T-cell (primary cell): ENCODE data around the gene ITPRIP. TPM values are rescaled to one million over a fixed set of nuclear protein-coding genes. Genes with fewer than 3 reads are reported as not detected.

Experiments
- ATAC-seq, 4 experiments: fragments of 200-7000 bp in 3 of 4; fragments of 150-1000 bp in 1 of 4; cut with Tn5 transposase; replicated peaks in 1 of 4; 1 replicate in 3 of 4; 2 replicates in 1 of 4; pipeline ENCODE4 v1.10.0; 2021; ENCODE audit warnings: moderate library complexity in 3 of 4, mild to moderate bottlenecking in 2 of 4, moderate number of reproducible peaks in 1 of 4
- CTCF ChIA-PET, 2 donors: fragments of 300-600 bp; sonication (Branson Sonifier 250); formaldehyde crosslinking; loops; one replicate each; lab custom pipeline; 2022; ENCODE audit warnings: antibody characterized with exemption in 2 of 2; lab: Charles Lee
- POLR2A ChIA-PET, 2 donors: fragments of 300-600 bp; sonication (Branson Sonifier 250); formaldehyde crosslinking; loops; one replicate each; lab custom pipeline; 2022; ENCODE audit warnings: antibody characterized with exemption in 2 of 2; lab: Charles Lee
- DNase-seq, 35 experiments: peaks; one replicate each; pipeline versions ENCODE4 v3.0.0 to v3.0.0-alpha.2; 2013 to 2023
- H3K27ac ChIP-seq: one replicate; pipeline ENCODE4 v1.5.1; 2013; ENCODE audit warnings: low read length
- H3K27me3 ChIP-seq, 2 experiments: replicated peaks in 1 of 2; 1 replicate in 1 of 2; 2 replicates in 1 of 2; pipeline versions ENCODE4 v1.6.1 to v1.7.0; 2013; ENCODE audit warnings: low read length in 1 of 2, mixed read lengths in 1 of 2; ENCODE audit not compliant: control insufficient read depth in 2 of 2, insufficient read depth in 2 of 2; ENCODE audit errors: extremely low read depth in 1 of 2
- H3K36me3 ChIP-seq, 2 donors: 1 replicate in 1 of 2; 2 replicates in 1 of 2; pipeline versions ENCODE4 v1.6.1 to v1.7.0; 2013; ENCODE audit warnings: low read length in 1 of 2; ENCODE audit not compliant: control insufficient read depth in 2 of 2, insufficient read depth in 1 of 2; ENCODE audit errors: extremely low read depth in 1 of 2
- H3K4me1 ChIP-seq, 2 experiments: 1 replicate in 1 of 2; 2 replicates in 1 of 2; pipeline versions ENCODE4 v1.6.1 to v1.7.0; 2013; ENCODE audit warnings: low read length in 2 of 2, mixed read lengths in 1 of 2; ENCODE audit not compliant: insufficient read depth in 2 of 2, control insufficient read depth in 1 of 2; ENCODE audit errors: extremely low read depth in 1 of 2
- H3K4me3 ChIP-seq, 2 donors: 1 replicate in 1 of 2; 2 replicates in 1 of 2; pipeline versions ENCODE4 v1.5.1 to v1.7.0; 2013; ENCODE audit warnings: mild to moderate bottlenecking in 2 of 2, low read length in 1 of 2, moderate library complexity in 1 of 2; ENCODE audit not compliant: control insufficient read depth in 1 of 2; ENCODE audit errors: extremely low read depth in 1 of 2
- H3K9me3 ChIP-seq: 2 replicates; pipeline ENCODE4 v1.7.0; 2013
- H3K27ac Mint-ChIP-seq, 2 donors: one replicate each; pipeline ENCODE4 v1.8.0; 2020 to 2021; ENCODE audit warnings: mild to moderate bottlenecking in 2 of 2, mixed read lengths in 2 of 2
- H3K27me3 Mint-ChIP-seq, 2 donors: one replicate each; pipeline ENCODE4 v1.8.0; 2021 to 2022; ENCODE audit warnings: mixed read lengths in 2 of 2
- H3K36me3 Mint-ChIP-seq: one replicate; pipeline ENCODE4 v1.8.0; 2021; ENCODE audit warnings: mixed read lengths
- H3K4me1 Mint-ChIP-seq, 3 donors: one replicate each; pipeline ENCODE4 v1.8.0; 2020 to 2022; ENCODE audit warnings: mixed read lengths in 3 of 3, mild to moderate bottlenecking in 1 of 3
- H3K4me3 Mint-ChIP-seq, 3 donors: one replicate each; pipeline ENCODE4 v1.8.0; 2020 to 2022; ENCODE audit warnings: mild to moderate bottlenecking in 3 of 3, mixed read lengths in 3 of 3, moderate library complexity in 3 of 3
- H3K9me3 Mint-ChIP-seq, 3 donors: one replicate each; pipeline ENCODE4 v1.8.0; 2020 to 2022; ENCODE audit warnings: mixed read lengths in 3 of 3
- WGBS: methylation state at CpG from one replicate; pipeline ENCODE4 v1.1.5; 2013; ENCODE audit warnings: missing lambda C conversion rate; ENCODE audit not compliant: insufficient coverage; 5-methylcytosine and 5-hydroxymethylcytosine counted together
- total RNA-seq, 35 experiments: library from RNA in 6 of 35; stranded (reverse) in 6 of 35; fragments of 120-200 nt in 1 of 35; gene quantifications; one replicate each; pipeline versions ENCODE4 v1.2.1 to v1.2.4 and lab custom pipeline; 2013 to 2026

Gene ITPRIP
- total RNA-seq, 5 donors from 2014 or later (not counting 1 experiment from before 2014, with no cell fraction given), result 16.9 to 98.5 (median 25.0) TPM

DNA sequence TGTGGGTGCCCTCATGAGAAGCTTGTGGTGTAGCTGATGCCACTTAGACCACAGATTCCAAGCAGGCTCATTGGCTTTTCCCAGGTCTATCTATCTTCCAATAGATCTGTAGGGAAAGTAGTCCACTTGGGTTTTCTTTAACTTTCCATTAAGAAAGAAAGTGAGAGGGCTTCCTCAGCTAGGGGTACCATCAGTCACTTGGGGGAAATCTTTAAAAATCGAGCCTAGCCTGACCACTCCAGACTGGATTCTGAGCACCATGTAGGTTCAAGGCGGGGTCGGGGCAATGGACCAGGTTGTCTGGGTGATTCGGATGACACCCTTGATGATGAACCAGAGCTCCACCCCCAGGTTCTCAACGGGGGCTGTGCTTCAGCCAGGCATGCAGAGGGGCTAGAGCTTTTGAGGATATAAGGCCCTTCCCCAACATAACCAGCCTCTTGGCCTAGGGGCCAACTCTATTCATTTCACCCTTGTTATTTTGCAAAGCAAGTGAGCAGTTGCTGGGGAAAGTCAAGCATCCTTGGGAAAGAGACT lies 27.0 kb downstream of the ITPRIP start:
- Mint-ChIP-seq H3K27ac (peak overlapping the region; percentile 28 to 70), H3K36me3 (peaks cover 27% of the 10 kb centered on the region), H3K4me1 (peaks cover 58 to 61% (median 61%) of the 10 kb centered on the region in 3 donors), H3K4me3 (no peak overlapping the region), H3K27me3 (no peaks in the 10 kb centered on the region), H3K9me3 (no peaks in the 10 kb centered on the region)
- no peaks in the 10 kb centered on the region for H3K27me3 ChIP-seq
- H3K9me3 ChIP-seq, result no peaks in the 10 kb centered on the region
- ATAC-seq, result no peak
- ChIA-PET CTCF (interaction anchor here (0.9 to 2.3 kb wide), 4 partner anchors 16 to 40 kb away, joined by 3 to 8 read pairs (median 6); no protein-coding TSS in a partner anchor), POLR2A (no interaction called here)
- DNase-seq, result no peak
- no peak overlapping the region for H3K4me3 ChIP-seq
- H3K27ac ChIP-seq, result no peak overlapping the region
- peaks cover 43 to 45% of the 10 kb centered on the region in 2 experiments for H3K4me1 ChIP-seq
- H3K36me3 ChIP-seq, result peaks cover 22 to 54% of the 10 kb centered on the region in 2 donors
- WGBS, result 94% methylated on average over 4 of the region's 5 CpGs

DNA sequence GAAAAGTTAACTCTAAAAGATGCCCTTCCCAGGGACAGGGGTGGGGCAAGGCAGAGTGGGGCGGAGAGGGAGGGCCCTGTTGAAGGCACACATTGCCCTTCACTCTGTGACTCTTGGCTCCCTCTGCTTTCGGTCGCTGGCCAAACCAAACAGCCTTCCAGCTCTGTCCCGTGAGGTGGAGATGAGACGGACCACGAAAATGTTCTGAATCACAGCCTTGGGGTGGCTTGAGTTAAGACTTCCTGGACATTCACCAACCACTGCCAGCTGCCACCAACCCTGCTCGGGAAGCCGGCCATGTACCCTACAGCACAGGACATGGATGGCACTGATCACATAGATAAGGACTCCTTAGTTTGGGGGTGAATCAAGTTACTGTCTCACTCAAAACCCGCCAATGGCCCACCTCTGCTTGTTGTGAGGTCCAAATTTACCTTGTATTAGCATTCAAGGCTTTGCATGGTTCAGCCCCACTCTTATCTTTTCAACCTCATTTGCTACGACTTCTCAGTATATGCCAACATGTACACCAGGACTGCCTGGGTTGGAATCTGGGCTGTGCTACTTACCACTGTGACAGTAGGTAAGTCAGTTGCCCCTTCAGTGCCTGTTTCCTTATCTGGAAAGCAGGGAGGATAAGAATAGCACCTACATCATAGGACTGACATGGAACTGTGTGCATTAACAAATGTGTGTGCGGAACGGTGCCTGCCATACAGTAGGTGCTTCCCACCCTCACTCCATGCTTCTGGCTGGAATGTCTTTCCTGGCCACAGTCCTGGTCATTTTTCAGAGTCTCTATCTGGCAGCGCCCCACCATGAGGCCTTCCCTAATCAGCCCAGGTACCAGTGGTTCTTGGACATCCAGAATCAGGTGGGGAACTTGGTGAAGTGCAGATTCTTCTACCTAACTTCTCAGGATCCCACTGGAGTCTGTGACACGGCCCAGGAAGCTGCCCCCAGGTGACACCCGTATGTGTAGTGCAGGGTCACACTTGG lies 28.0 kb downstream of the ITPRIP start:
- 98% methylated on average over 4 of the region's 15 CpGs for WGBS
- no peak overlapping the region for H3K27ac ChIP-seq
- no peaks in the 10 kb centered on the region for H3K27me3 Mint-ChIP-seq
- no peaks in the 10 kb centered on the region for H3K27me3 ChIP-seq
- peak overlapping the region; percentile 55 to 56 for H3K27ac Mint-ChIP-seq
- H3K9me3 Mint-ChIP-seq, result no peaks in the 10 kb centered on the region
- H3K4me3 Mint-ChIP-seq, result peak overlapping the region in 1 of 3 donors; percentile 65
- H3K9me3 ChIP-seq, result no peaks in the 10 kb centered on the region
- peaks cover 22 to 44% of the 10 kb centered on the region in 2 donors for H3K36me3 ChIP-seq
- no peak overlapping the region for H3K4me3 ChIP-seq
- ChIA-PET POLR2A (no interaction called here), CTCF (interaction anchor here in 1 of 2 donors (0.7 to 2.3 kb wide), 4 partner anchors 15 to 41 kb away, joined by 3 to 8 read pairs (median 3); no protein-coding TSS in a partner anchor)
- ATAC-seq (no peak), DNase-seq (peak in 1 of 35 experiments; percentile 12)
- H3K36me3 Mint-ChIP-seq, result peaks cover 21% of the 10 kb centered on the region
- peaks cover 50 to 55% of the 10 kb centered on the region in 2 experiments for H3K4me1 ChIP-seq
- H3K4me1 Mint-ChIP-seq, result peaks cover 67 to 70% (median 69%) of the 10 kb centered on the region in 3 donors

DNA sequence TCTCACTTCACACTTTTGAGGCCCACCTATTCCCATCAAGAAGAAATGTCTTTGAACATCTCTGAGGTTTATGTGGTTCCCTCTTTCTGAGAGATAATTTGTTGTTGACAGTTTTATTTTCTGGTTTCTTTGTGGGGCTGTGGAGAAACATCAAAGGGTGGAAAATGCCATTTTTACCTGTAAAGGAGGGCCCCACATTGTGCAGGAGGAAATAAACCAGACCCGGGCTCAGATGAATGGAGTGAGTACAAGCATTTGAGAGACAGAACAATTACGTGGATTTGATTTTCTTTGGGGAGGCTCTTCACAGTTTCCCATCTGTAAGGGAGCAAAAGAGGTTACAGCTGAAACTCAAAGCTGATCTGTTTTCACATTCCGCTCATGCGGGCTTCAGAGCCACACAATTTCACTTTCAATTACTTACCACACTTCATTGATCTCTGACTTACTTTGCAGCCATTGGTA lies 29.8 kb downstream of the ITPRIP start:
- peaks cover 18 to 26% of the 10 kb centered on the region in 2 donors for H3K36me3 ChIP-seq
- DNase-seq (peak in 10 of 35 experiments; percentile 23 to 58 (median 36)), ATAC-seq (peak; percentile 59 to 72 (median 67))
- H3K4me3 ChIP-seq, result no peak overlapping the region
- Mint-ChIP-seq H3K27ac (peak overlapping the region; percentile 75 to 83), H3K36me3 (peaks cover 18% of the 10 kb centered on the region), H3K4me3 (peak overlapping the region; percentile 52 to 65 (median 53)), H3K9me3 (no peaks in the 10 kb centered on the region), H3K4me1 (peaks cover 81 to 84% (median 83%) of the 10 kb centered on the region in 3 donors), H3K27me3 (no peaks in the 10 kb centered on the region)
- 0% methylated on average over 4 of the region's 4 CpGs for WGBS
- H3K4me1 ChIP-seq, result peaks cover 61 to 72% of the 10 kb centered on the region in 2 experiments
- no peaks in the 10 kb centered on the region for H3K27me3 ChIP-seq
- ChIA-PET POLR2A (no interaction called here), CTCF (interaction anchor here (1.5 to 4.6 kb wide), 3 partner anchors 15 to 42 kb away, joined by 5 to 89 read pairs (median 67); no protein-coding TSS in a partner anchor)
- H3K9me3 ChIP-seq, result no peaks in the 10 kb centered on the region
- H3K27ac ChIP-seq, result peak overlapping the region; percentile 21

DNA sequence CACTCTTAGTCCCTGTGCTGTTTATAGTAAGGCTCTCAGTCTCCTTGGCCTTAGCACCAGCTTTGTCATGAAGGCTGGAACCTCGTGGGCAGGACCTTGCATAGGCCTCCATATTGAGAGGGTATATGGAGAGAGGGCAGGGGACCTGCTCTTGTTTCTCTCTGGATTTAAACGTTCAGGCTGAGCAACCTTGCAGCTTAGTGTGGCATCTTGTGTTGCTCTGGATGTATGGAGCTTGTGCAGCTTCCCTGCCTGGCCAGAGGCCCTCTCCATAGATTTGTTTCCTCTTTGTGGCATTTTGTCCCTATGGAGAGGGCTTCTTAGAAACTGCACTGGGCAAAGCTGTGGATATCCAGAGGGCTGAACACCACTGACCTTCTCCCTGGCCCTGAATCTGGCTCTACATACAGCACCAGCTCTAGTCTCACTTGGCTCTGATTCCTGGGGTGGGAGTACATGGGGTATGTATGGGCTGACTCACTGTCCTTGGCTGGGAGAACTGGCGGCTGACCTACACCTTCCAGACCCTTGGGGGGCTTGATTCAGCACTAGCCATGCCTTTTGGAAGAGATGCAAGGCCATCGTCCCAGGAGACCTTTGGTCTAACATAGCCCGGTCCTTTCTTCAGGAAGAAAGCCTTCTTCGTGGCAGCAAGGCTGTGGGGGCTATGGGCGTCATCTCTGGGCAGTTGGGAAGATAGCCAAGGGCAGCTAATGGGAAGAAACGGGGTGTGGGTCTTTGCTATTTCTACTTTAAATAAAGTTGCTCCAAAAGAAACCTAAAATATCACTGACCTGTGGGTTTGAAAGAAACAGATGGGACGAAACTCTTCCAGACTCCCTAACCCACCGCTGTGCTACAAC lies 30.5 kb downstream of the ITPRIP start:
- CTCF ChIA-PET, result interaction anchor here (1.0 to 4.6 kb wide), 9 partner anchors 14 to 46 kb away, joined by 3 to 89 read pairs (median 24); partner anchors contain the start of genes CFAP58 (in 1 of the 2) and ITPRIP (in 1 of the 2)
- WGBS, result 87% methylated on average over 5 of the region's 10 CpGs
- POLR2A ChIA-PET, result interaction anchor here in 1 of 2 donors (0.6 to 1.1 kb wide), 3 partner anchors 27 to 49 kb away, joined by 3 to 4 read pairs (median 3); no protein-coding TSS in a partner anchor
- no peaks in the 10 kb centered on the region for H3K9me3 ChIP-seq
- H3K36me3 Mint-ChIP-seq, result peaks cover 12% of the 10 kb centered on the region
- H3K27me3 ChIP-seq, result no peaks in the 10 kb centered on the region
- H3K36me3 ChIP-seq, result peaks cover 15 to 19% of the 10 kb centered on the region in 2 donors
- H3K4me3 ChIP-seq, result no peak overlapping the region
- peak overlapping the region; percentile 75 to 83 for H3K27ac Mint-ChIP-seq
- H3K27me3 Mint-ChIP-seq, result no peaks in the 10 kb centered on the region
- ATAC-seq, result no peak
- no peaks in the 10 kb centered on the region for H3K9me3 Mint-ChIP-seq
- peak overlapping the region; percentile 21 for H3K27ac ChIP-seq
- H3K4me1 Mint-ChIP-seq, result peaks cover 83 to 88% (median 87%) of the 10 kb centered on the region in 3 donors
- DNase-seq, result no peak
- H3K4me3 Mint-ChIP-seq, result peak overlapping the region; percentile 52 to 65 (median 53)
- peaks cover 61 to 77% of the 10 kb centered on the region in 2 experiments for H3K4me1 ChIP-seq

DNA sequence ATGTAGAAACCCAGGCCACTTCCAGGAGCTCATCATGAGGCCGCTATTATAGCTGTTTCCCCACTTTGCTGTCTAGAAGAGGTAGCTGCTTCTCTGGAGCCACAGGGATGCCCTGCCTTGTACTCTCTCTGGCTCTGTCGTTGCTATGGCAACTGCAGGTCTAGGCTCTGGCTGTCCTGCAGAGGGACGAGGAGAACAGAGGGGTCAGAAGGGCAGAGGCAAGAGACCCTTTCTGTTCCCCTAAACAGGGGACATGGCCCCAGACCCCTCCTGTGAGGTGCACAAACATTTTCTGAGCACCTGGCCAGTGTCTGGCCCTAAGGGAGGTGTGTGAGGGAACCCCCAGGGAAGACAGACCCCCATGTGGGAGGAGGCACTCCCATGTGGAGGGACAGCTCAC lies 31.4 kb downstream of the ITPRIP start:
- Mint-ChIP-seq H3K27me3 (no peaks in the 10 kb centered on the region), H3K9me3 (no peaks in the 10 kb centered on the region), H3K4me1 (peaks cover 79 to 83% (median 81%) of the 10 kb centered on the region in 3 donors), H3K36me3 (peaks cover 3% of the 10 kb centered on the region), H3K4me3 (peak overlapping the region in 1 of 3 donors; percentile 65), H3K27ac (peak overlapping the region; percentile 16 to 80)
- Histone ChIP-seq H3K4me1 (peaks cover 61 to 75% of the 10 kb centered on the region in 2 experiments), H3K4me3 (no peak overlapping the region), H3K27ac (no peak overlapping the region), H3K36me3 (peaks cover 10 to 12% of the 10 kb centered on the region in 2 donors), H3K9me3 (no peaks in the 10 kb centered on the region), H3K27me3 (no peaks in the 10 kb centered on the region)
- DNase-seq (no peak), ATAC-seq (no peak)
- ChIA-PET CTCF (interaction anchor here (0.5 to 4.6 kb wide), 21 partner anchors 9 to 47 kb away, joined by 3 to 89 read pairs (median 7); partner anchors contain the start of genes CFAP58 (in 2 of the 2) and ITPRIP (in 1 of the 2)), POLR2A (interaction anchor here (0.6 to 1.1 kb wide), 5 partner anchors 15 to 50 kb away, joined by 3 to 5 read pairs (median 3); no protein-coding TSS in a partner anchor)
- WGBS, result 100% methylated on average over 3 of the region's 3 CpGs
